Posterior vena cava (tissue), 2 donors: ENCODE data around the gene CABP2. TPM values are rescaled to one million over a fixed set of nuclear protein-coding genes. Genes with fewer than 3 reads are reported as not detected.
"Not testable (repeated sequence)": the region's sequence is repeated elsewhere in the genome, so short reads cannot be mapped to it uniquely, and the experiment has no call there.

Experiments
- DNase-seq: peaks from one replicate; pipeline ENCODE4 v3.0.0-alpha.2; 2020; ENCODE audit warnings: low spot score
- intact Hi-C, 2 donors: fragments of 100-400 bp; cut with DNase I; formaldehyde crosslinking; loops; one replicate each; pipeline versions ENCODE4 v1.14.1 to v1.14.2; 2022 to 2023
- total RNA-seq, 2 donors: library from RNA; stranded (reverse); fragmentation: NEBNext Ultra II Directional; extraction: Animal tissue kit (Norgen Biotek cat#: 25700); gene quantifications; one replicate each; pipeline ENCODE4 v1.2.1, GENCODE V29; 2021
- donor health status: DM: yes; HTN: yes; CAD: no.
- donor health status: DM: yes; HTN: yes; CAD: no.

CABP2 gene
- total RNA-seq, 2 donors from 2014 or later: not detected

DNA sequence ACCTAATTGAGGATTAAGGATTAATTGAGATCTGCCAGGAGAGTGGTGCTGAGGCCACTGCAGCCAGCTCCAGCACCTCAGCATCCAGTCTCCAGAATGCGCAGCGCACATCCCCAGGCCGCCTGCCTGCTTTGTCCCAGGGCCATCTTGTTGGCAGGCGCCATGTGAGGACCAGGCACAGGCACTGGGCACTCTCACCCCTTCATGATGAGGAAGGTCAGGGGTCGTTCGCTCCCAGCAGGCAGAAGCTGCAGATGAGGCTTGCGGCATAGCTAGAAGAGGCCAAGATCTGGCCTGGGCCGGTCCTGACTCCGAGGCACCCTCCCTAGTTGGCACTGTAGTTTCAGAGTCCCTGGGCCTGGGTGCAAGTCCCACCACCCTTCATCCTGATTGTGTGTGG lies 6.4 kb downstream of the CABP2 start:
- intact Hi-C loops: no loop called here

DNA sequence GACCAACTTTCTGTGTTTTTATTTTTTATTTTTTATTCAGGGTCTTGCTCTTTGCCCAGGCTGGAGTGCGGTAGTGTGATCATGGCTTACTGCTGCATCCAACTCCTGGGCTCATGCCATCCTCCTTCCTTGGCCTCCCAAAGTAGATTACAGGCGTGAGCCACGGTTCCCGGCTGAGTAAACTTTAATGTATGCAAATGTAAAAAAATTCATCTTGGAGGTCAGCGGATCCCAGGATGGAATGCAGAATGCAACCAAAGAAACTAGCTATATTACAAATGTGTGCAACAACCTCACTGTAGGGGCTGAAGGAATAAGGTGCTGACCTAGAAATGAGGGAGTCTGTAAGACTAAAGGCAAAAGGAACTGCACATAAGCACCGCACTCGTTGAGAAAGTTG lies 9.1 kb downstream of the CABP2 start:
- intact Hi-C loops: no loop called here
- DNase-seq: no peak

More for the DNA sequence above, 6.4 kb downstream of the CABP2 start:
- peak; percentile 52 for DNase-seq

DNA sequence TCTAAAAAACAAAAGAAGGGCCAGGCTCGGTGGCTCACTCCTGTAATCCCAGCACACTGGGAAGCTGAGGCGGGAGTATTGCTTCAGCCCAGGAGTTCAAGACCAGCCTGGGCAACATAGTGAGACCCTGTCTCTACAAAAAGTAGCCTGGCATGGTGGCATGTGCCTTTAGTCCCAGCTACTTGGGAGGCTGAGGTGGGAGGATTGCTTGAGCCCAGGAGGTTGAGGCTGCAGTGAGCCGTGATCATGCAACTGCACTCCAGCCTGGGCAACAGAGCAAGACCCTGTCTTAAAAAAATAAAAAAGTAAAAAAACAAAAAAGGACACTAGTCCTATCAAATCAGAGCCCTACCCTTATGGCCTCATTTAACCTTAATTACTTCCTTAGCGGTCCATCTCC lies 11.7 kb downstream of the CABP2 start:
- intact Hi-C loops: not testable (repeated sequence)

DNA sequence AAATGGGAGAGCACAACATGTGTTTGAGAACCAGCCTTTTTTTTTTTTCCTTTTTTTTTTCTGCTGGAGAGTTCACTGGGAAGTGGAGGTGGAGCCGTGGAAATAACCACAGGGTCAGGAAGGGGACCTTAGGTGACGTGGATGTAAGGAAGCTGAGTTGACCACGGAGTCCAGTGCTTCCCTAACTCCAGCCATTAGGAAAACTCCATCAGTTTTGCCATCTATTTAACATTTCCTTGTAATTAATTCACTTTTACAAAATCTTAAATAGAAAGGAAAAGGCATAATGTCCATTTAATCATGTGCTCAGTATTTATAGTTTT lies 13.3 kb downstream of the CABP2 start:
- DNase-seq: no peak
- intact Hi-C loops: no loop called here

More for the DNA sequence above, 11.7 kb downstream of the CABP2 start:
- DNase-seq: not testable (repeated sequence)

DNA sequence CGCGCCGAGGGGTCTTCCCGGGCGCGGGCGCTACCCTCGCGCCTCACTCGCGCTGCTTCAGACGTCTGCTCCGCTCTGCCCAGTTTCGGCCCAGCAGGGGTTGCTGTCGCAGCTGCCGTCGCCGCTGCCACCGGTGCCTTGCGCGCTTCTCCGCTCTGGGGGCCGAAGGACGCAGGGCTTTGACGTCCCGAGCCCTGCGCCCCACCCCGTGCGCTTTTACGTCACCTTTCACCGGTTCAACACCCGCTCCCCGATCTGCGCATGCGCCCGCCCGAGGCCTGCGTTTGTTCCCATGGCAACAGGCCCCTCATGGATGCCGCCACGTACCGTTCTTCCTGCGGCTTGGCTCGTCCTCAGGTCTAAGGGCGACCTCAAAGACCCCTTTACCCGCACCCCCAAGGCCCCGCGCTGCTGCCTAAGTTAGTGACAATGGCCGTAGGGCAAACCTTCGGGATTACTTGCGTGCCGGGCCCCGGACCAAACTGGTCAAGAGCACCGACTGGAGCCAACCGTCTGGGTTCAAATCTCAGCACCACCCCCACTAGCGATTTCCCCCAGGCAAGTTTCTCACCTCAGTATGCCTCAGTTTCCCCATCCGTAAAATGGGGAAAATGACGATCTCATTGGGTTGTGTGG lies 14.6 kb downstream of the CABP2 start:
- intact Hi-C loops: loop anchor here in 1 of 2 donors (10.0 kb wide), 1 partner anchor 104 kb away; the partner anchor contains the start of genes PPP1CA and TBC1D10C
- peak; percentile 100 for DNase-seq

DNA sequence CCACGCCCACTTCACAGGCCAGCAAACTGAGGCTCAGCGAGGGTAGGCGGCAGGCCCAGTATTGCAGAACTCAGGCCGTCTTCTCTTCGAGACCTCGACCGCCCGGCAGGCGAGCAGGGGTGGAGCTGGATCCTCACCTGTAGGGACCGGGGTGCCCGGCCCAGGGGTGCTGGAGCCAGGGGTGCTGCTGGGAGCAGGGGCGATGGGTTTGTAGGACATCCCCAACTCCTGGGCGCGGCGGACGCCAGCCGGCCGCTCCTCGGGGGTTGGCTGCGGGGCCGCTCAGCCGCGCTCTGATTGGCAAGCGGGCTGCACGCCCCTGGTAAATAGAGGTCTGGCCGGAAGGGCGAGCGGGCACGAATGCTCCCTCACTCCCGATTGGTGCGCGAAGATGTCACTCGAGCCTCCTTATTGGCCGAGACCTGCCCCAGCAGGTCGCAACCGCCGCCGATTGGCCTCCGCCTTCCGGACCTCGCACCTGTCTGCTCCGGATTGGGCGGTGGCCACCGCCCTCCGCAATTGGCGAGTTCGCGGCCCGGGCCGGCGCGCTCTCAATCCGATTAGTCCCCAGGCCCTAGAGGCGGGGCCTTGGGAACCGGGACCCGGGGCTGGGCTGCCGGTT lies 15.3 kb downstream of the CABP2 start, which contains the start of gene CDK2AP2:
TSS of gene CDK2AP2 (minus strand) at position 299 of the 622 bp plus-strand sequence. CDS start at position 219, 80 bp downstream.
- DNase-seq: peak; percentile 100
- intact Hi-C loops: loop anchor here in 1 of 2 donors (10.0 kb wide), 1 partner anchor 103 kb away; the partner anchor contains the start of genes PPP1CA and TBC1D10C

DNA sequence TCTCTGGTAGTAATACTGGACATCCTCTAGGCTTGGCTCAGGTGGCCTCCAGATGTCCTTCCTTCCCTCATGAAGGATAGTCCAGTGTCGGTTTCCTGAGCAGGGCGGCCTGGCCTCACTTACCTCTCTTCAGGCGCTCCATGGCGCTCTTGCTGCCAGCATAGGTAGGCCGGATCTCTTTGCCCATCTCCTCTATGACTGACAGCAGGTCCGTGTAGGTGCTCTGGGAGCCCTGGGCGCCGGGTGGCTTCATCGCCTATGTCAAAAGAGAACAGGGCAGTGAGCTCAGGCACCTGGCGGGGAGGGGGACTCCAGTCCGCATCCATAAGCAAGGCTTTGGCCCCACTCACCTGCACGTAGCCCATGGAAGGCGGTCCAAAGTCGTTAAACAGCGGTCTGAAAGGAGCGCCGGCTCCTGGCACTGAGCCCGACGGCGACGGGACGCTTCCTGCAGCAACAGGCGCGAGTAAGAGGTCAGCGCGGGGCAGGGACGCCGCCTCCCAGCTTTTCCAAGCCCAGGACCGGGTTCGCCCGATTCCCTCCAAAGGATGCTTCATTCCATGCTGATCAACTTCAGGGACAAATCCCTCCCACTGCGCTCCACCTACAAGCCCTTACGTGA lies 15.9 kb downstream of the CABP2 start:
- DNase-seq: peak; percentile 81
- intact Hi-C loops: loop anchor here in 1 of 2 donors (10.0 kb wide), 1 partner anchor 103 kb away; the partner anchor contains the start of genes PPP1CA and TBC1D10C

DNA sequence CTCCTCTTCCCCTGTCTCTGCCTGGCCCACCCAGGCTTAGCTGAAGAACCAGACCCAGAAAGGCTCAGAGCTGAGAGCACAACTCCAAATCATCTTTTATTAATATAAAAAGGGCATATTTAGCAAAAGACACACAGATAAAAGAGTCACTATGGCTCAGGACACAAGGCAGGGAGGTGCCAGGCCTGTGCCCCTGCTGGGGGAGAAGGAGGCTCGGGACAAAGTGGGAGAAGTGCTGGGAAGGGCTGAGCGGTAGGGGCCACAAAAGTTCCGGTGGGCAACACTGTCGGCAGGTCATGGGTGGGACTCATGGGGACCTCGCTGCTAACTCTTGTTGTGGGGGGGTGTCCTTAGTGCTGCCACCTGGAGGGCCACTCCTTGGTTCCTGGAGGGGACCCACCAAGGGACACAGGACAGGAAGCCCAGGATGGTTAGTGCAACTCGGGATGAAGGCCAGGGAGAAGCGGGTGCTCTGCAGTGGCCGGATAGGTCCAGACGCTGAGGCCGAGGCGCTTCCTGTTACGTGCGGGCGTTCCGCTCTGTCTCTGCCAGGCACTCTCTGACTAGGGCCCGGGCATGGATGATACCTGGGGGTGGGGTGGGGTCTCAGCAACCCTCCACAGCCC lies 16.7 kb downstream of the CABP2 start:
- no peak for DNase-seq
- intact Hi-C loops: loop anchor here in 1 of 2 donors (10.0 kb wide), 1 partner anchor 102 kb away; the partner anchor contains the start of genes PPP1CA and TBC1D10C

DNA sequence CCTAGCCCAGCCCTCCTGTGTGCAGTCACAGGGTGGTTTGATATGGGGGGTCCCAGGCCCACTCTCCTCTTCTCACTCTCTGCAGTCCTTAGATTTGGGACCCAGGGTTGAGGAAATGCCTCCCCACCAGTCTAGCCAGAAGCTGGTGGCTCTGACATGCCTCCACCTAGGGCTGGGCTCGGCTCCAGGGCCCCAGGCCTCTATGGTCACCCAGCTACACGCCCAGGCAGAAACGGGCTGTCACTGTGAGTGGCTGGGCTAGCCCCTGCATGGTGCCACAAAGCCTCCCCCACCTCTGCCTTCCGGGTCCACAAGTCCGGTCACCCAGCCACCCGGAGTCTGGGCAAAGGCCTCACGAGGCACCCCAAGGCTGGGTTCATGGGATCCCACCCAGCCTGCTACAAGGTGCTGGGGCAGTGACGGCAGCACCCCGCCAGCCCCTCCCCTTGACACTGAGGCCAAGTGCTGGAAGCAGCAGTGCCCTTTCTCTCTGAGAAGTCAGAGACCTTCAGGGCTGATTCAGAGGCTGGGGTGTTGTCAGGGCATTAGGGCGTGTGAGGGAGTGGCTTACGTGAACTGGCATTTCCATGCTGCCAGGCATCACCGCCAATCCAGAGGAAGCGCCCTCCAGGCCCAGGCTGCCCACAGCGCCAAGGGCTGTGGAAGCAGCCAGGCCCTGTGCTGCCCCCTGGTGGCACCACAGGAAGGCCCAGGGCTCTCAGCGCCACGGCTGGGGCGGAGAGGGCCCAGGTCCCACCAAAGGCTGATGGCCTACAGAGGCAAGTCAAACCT lies 17.4 kb downstream of the CABP2 start:
- peak; percentile 97 for DNase-seq

DNA sequence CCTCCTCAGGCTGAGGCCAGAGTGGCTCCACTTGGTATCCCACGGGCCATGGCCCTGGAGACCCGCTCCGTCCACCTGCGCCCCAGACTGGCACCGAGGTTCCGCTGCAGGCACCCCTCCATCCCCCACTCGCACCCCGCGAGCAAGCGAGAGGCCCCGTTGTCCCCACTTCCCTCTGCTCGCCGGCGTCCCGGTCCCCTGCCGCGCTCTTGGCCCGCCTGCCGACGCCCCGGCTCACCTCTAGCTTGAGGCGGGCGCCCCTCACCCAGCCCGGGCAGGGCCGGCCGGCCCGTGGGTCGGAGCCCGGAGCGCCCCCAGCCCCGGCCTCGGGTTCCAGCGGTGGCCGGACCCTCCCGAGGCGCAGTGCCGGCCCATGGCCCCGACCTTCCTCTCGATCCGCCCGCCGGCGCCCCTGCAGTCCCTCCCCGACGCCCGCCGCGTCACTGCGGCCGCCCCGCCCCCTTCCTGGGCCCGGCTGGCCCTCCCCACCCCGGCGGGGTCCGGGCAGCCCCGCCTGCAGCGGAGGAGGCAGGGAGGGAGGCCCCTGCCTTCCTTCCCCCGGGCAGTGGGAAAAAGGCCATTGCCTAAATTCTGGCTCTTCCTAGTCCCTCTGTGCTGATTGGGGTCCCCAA lies 18.2 kb downstream of the CABP2 start, which contains the start of gene PITPNM1:
TSS of gene PITPNM1 (minus strand) at position 414 of the 632 bp plus-strand sequence. CDS start 1,183 bp downstream, outside the sequence.
- intact Hi-C loops: loop anchor here in 1 of 2 donors (10.0 kb wide), 1 partner anchor 100 kb away; the partner anchor contains the start of genes PPP1CA and TBC1D10C
- peak; percentile 94 for DNase-seq

More for the DNA sequence above, 17.4 kb downstream of the CABP2 start:
- intact Hi-C loops: loop anchor here in 1 of 2 donors (10.0 kb wide), 1 partner anchor 101 kb away; the partner anchor contains the start of genes PPP1CA and TBC1D10C

DNA sequence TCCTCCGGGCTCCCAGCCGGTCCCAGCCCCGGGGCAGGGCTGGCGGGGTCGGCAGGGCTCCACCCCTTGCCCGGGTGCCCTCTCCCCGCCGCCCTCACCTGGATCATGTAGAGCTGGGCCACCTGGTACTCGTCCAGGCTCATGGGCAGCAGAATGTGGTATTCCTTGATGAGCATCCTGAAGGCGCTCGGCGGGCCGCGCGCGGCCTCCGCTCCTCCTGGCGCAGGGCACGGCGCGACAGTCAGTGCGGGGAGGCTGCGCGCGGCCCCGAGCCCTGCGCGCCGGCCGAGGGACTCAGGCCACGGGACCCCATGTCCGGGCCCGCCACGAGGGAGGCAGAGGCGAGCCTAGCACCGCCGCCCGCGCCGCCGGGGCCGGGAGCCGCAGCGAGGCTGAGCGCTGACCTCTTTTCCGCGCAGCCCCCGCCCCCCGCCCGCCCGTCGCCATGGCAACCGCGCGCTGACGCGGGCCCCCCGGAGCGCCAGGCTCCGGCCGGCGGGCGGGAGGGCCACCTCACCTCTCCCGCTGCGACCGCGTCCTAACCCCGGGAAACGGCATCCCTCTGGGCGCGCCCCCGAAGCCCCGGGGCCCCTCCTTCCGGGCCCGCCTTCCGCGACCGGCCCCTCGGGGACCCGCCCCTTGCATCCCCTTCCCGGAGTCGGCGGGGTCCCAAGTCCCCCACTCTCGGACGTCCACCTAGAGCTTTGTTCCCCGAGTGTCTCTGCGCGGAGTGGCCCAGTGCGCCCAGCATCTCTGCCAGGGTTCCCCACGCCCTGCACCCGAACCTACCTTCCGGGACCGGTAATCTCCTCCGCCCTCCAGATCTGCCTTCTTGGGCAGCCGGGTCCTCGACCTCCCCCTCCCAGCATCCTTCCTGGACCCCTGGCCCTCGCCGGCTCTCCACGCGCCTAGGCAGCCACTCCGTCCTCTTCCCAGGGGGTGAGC lies 19.0 kb downstream of the CABP2 start:
- DNase-seq: peak; percentile 87
- intact Hi-C loops: loop anchor here in 1 of 2 donors (10.0 kb wide), 1 partner anchor 99 kb away; the partner anchor contains the start of genes PPP1CA and TBC1D10C

DNA sequence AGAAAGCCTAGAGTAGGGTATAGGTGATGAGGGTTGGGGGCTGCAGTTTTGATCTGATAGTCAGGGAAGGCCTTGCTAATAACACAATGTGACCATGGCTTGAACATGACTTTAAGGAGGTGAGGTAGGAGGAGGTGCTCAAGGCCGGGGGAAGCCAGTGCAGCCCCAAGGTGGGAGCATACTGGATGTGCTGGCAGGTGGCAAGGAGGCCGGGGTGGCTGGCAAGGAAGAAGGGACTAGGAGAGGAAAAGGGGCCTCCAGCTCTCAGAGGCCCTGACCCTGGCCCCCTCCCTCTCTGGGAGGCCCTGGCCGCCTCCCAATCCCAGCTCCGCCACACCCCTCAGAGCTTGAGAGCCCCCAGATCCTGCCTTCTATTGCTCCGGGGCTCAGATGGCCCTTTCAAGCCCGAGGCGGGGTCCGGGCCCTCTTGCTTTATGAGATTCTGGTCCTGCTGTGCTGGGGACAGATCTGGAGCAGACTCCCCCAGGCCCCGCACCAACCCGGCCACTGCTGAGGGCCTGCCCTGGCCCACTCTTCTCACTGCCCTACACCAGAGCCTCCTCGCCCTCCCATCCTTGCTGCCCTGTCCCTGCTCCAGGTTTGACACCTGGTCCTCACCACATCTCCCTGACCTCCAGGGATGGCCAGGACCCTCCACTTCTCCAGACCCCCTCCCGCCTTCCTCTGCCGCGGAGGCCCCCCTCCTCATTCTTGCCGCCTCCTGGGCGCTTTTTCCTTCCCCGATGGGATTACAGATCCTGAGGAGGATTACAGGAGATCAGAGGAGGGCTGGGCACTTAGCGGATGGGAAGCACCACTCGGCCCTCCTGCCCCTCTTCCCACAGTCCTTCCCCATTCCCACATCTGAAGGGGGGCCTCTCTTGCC lies 19.9 kb downstream of the CABP2 start:
- intact Hi-C loops: loop anchor here in 1 of 2 donors (10.0 kb wide), 1 partner anchor 99 kb away; the partner anchor contains the start of genes PPP1CA and TBC1D10C
- peak; percentile 82 for DNase-seq

DNA sequence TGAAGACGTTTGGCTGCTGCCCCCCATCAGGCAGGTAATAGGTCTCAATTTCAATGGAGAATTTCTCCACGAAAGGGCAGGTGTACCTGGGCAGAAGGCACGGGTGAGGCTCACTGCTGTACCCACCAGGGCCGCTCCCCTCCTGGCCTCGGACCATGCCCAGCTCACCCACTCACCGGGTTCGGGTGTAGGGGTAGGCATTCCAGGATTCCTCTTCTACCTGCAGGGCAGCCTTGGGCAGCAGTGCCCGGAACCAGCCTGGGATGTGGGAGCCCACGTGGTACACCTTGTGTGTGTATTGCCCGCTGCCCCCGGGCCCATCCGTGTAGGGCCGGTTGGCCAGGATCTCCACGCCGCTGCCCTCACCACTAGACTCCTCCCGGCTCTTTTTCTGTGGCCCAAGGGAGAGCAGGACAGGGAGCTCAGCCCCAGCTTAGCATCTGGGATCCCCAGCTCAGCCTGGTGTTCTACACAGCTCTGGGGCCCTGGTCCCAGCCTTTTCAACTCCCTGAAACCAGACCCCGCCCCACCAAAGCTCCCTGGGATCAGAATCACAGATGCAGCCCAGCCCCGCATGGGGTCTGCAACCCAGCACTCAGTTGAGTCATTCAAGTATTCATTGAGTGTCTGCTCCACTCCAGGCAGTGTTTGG lies 20.8 kb downstream of the CABP2 start:
- intact Hi-C loops: loop anchor here in 1 of 2 donors (10.0 kb wide), 1 partner anchor 98 kb away; the partner anchor contains the start of genes PPP1CA and TBC1D10C
- no peak for DNase-seq

DNA sequence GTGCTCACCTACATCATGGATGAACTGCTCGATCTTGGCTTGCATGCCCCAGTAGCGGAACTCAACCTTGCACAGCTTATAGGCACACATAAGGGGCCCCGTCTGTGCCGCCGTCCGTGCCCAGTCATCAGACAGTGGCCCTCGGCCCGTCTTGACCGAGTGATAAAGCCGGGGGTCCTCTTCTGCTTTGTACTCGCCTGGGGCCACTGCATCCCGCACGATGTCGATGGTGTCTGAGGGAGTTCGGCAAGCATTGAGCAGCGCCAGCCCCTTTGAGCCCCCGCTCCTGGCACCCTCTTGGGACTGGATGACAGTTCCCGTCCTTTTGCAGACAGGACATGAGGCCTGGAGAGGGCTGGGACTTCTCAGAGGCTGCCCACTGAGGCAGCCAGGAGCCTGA lies 21.4 kb downstream of the CABP2 start:
- intact Hi-C loops: loop anchor here in 1 of 2 donors (10.0 kb wide), 1 partner anchor 97 kb away; the partner anchor contains the start of genes PPP1CA and TBC1D10C
- no peak for DNase-seq
